ENCODE data around the gene RBMS1. TPM values are rescaled to one million over a fixed set of nuclear protein-coding genes. Genes with fewer than 3 reads are reported as not detected.

Gene RBMS1
- polyA plus RNA-seq, 1 donor from 2014 or later, result 8.4 TPM

DNA sequence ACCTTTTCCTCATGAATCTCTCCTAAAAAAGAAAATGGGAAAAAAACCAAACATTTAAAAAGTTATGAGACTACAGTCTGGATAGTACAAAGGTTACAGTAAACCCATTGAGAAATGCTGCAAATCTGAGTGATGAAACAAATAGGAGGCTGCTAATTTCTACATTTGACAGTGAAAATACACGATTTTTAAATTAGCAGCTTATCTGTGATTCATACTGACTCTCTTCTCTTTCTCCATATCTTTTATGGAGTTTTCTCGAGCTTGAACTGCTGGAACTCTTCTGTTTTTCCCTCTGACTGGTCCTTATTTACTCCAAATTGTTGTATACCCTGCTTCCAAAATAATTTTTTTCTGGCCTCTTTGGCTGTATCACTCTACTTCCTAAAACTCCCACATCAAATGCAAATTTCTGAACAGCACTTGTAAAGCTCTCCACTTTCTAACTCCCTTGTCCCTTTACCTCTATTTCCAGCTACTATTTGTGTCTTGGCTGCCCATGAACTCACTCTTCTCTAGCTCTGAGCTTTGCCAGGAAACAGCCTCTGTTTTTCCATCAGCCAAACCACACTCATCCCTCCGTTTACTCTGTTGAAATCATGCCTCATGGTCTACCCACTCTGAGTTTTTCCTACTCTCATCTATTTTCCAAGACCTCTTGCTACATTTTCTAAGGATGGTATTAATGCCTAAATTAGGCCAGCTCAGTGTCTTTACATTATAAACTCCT, 73.7 kb downstream of the RBMS1 start:
- TF ChIP-seq, protein P1, sequence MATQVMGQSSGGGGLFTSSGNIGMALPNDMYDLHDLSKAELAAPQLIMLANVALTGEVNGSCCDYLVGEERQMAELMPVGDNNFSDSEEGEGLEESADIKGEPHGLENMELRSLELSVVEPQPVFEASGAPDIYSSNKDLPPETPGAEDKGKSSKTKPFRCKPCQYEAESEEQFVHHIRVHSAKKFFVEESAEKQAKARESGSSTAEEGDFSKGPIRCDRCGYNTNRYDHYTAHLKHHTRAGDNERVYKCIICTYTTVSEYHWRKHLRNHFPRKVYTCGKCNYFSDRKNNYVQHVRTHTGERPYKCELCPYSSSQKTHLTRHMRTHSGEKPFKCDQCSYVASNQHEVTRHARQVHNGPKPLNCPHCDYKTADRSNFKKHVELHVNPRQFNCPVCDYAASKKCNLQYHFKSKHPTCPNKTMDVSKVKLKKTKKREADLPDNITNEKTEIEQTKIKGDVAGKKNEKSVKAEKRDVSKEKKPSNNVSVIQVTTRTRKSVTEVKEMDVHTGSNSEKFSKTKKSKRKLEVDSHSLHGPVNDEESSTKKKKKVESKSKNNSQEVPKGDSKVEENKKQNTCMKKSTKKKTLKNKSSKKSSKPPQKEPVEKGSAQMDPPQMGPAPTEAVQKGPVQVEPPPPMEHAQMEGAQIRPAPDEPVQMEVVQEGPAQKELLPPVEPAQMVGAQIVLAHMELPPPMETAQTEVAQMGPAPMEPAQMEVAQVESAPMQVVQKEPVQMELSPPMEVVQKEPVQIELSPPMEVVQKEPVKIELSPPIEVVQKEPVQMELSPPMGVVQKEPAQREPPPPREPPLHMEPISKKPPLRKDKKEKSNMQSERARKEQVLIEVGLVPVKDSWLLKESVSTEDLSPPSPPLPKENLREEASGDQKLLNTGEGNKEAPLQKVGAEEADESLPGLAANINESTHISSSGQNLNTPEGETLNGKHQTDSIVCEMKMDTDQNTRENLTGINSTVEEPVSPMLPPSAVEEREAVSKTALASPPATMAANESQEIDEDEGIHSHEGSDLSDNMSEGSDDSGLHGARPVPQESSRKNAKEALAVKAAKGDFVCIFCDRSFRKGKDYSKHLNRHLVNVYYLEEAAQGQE (IDR thresholded peaks at IDR 0.05; ENCODE audit: borderline replicate concordance), result no peak
- TF ChIP-seq SMC3 (conservative IDR thresholded peaks at IDR 0.05; ENCODE audit: poor library complexity), result no peak
- no peak for TF ChIP-seq TAF1 (IDR thresholded peaks at IDR 0.05; ENCODE audit: low read depth)
- TF ChIP-seq MXI1 (conservative IDR thresholded peaks at IDR 0.05; ENCODE audit: poor library complexity, severe bottlenecking), result no peak
- TF ChIP-seq EZH2 (IDR thresholded peaks at IDR 0.05; ENCODE audit: borderline replicate concordance, insufficient read depth, low read length, poor library complexity, severe bottlenecking), result no peak
- TF ChIP-seq, protein P2, sequence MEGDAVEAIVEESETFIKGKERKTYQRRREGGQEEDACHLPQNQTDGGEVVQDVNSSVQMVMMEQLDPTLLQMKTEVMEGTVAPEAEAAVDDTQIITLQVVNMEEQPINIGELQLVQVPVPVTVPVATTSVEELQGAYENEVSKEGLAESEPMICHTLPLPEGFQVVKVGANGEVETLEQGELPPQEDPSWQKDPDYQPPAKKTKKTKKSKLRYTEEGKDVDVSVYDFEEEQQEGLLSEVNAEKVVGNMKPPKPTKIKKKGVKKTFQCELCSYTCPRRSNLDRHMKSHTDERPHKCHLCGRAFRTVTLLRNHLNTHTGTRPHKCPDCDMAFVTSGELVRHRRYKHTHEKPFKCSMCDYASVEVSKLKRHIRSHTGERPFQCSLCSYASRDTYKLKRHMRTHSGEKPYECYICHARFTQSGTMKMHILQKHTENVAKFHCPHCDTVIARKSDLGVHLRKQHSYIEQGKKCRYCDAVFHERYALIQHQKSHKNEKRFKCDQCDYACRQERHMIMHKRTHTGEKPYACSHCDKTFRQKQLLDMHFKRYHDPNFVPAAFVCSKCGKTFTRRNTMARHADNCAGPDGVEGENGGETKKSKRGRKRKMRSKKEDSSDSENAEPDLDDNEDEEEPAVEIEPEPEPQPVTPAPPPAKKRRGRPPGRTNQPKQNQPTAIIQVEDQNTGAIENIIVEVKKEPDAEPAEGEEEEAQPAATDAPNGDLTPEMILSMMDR (IDR thresholded peaks at IDR 0.05; ENCODE audit: poor library complexity, severe bottlenecking), result no peak
- no peak for TF ChIP-seq RAD21 (conservative IDR thresholded peaks at IDR 0.05)
- TF ChIP-seq POLR2AphosphoS5 (IDR thresholded peaks at IDR 0.05), result no peak
- TF ChIP-seq EP300 (conservative IDR thresholded peaks at IDR 0.05; ENCODE audit: poor library complexity, severe bottlenecking), result no peak
- Histone ChIP-seq H3K9ac (ENCODE audit: low read length) (no peak overlapping the region), H3K27me3 (ENCODE audit: insufficient read depth, low read depth, low read length) (peaks cover 36% of the 10 kb centered on the region), H3K27ac (ENCODE audit: low read length) (no peak overlapping the region), H3K4me3 (ENCODE audit: low read length) (no peak overlapping the region), H3K79me2 (replicated peaks; ENCODE audit: insufficient read depth, low read length) (no peaks in the 10 kb centered on the region), H3K9me3 (ENCODE audit: low read length) (no peaks in the 10 kb centered on the region), H3K4me2 (ENCODE audit: low read length) (no peak overlapping the region), H4K20me1 (ENCODE audit: insufficient read depth) (no peaks in the 10 kb centered on the region), H2AFZ (ENCODE audit: low read depth, low read length) (no peak overlapping the region), H3F3A (ENCODE audit: insufficient read depth, low read length, poor library complexity, severe bottlenecking) (no peaks in the 10 kb centered on the region), H3K36me3 (ENCODE audit: insufficient read depth, low read length) (no peaks in the 10 kb centered on the region), H3K9me2 (ENCODE audit: insufficient read depth, low read length) (no peaks in the 10 kb centered on the region)

DNA sequence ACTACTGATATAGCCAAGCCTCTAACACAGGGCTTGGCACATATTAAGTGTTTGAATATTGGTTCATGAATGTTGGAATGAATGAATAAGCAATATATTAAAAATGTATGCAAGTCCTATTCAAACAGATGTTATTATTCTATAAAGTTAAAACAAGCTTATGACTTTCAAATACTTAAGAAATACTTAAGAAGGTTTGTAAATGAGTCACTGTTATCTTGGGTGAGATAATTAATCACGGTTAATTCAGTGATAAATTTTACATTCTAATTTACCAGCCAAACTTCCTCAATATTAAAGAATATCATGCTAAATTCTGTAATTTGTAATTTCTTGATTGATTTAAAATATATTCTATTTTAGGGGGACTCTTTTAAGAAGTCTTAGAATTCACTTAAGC, 74.8 kb downstream of the RBMS1 start:
- TF ChIP-seq SMC3 (conservative IDR thresholded peaks at IDR 0.05; ENCODE audit: poor library complexity), result no peak
- H3K27me3 ChIP-seq (ENCODE audit: insufficient read depth, low read depth, low read length), result peaks cover 47% of the 10 kb centered on the region
- H3K79me2 ChIP-seq (replicated peaks; ENCODE audit: insufficient read depth, low read length), result no peaks in the 10 kb centered on the region
- H2AFZ ChIP-seq (ENCODE audit: low read depth, low read length), result no peak overlapping the region
- no peaks in the 10 kb centered on the region for H3K9me2 ChIP-seq (ENCODE audit: insufficient read depth, low read length)
- H3F3A ChIP-seq (ENCODE audit: insufficient read depth, low read length, poor library complexity, severe bottlenecking), result no peaks in the 10 kb centered on the region
- H3K4me2 ChIP-seq (ENCODE audit: low read length), result no peak overlapping the region
- no peaks in the 10 kb centered on the region for H4K20me1 ChIP-seq (ENCODE audit: insufficient read depth)
- H3K9me3 ChIP-seq (ENCODE audit: low read length), result no peaks in the 10 kb centered on the region
- H3K9ac ChIP-seq (ENCODE audit: low read length), result no peak overlapping the region
- no peak overlapping the region for H3K4me3 ChIP-seq (ENCODE audit: low read length)
- no peak overlapping the region for H3K27ac ChIP-seq (ENCODE audit: low read length)
- no peaks in the 10 kb centered on the region for H3K36me3 ChIP-seq (ENCODE audit: insufficient read depth, low read length)

All from neural cell (in vitro differentiated cells).